Astrocyte of the spinal cord (primary cell): ENCODE results near the gene ODF4.
"Not testable (repeated sequence)": the region's sequence is repeated elsewhere in the genome, so short reads cannot be mapped to it uniquely, and the experiment has no call there.

ENCODE experiments used
- DNase-seq: peaks from one replicate; pipeline ENCODE4 v3.0.0; 2011; ENCODE audit warnings: low read depth, low spot score
- H3K4me3 ChIP-seq: 2 replicates; pipeline ENCODE4 v1.5.1; 2011; ENCODE audit warnings: low read depth, mild to moderate bottlenecking, low read length, moderate library complexity
- in situ Hi-C: cut with HindIII; loops from 2 replicates; pipeline ENCODE4 v1.10.0; 2017; ENCODE audit warnings: low sequenced_read_pairs
- TF ChIP-seq, protein P1 (sequence below): IDR thresholded peaks from 2 replicates; pipeline ENCODE4 v1.5.1; 2012; ENCODE audit warnings: low read depth, mild to moderate bottlenecking, low read length, inconsistent platforms

ODF4 gene

DNA sequence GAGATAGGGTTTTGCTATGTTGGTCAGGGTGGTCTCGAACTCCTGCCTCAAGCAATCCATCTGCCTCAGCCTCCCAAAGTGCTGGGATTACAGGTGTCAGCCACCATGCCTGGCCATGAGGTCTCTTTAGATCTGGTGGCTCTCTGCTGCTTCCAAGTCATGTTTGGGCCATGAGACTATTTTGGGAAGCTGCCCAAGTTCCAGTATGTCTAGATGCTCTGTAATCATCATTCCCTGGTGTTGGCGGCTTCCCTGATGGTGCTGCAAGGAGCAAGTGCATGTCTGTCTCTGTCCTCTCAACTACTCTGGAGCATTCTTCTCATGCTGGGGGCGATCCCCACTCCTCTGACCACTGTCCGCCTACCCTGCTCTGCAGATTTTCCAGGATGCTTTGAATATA, 6.4 kb upstream of the ODF4 start:
- H3K4me3 ChIP-seq: no peak overlapping the region
- DNase-seq: no peak
- TF ChIP-seq, protein P1, sequence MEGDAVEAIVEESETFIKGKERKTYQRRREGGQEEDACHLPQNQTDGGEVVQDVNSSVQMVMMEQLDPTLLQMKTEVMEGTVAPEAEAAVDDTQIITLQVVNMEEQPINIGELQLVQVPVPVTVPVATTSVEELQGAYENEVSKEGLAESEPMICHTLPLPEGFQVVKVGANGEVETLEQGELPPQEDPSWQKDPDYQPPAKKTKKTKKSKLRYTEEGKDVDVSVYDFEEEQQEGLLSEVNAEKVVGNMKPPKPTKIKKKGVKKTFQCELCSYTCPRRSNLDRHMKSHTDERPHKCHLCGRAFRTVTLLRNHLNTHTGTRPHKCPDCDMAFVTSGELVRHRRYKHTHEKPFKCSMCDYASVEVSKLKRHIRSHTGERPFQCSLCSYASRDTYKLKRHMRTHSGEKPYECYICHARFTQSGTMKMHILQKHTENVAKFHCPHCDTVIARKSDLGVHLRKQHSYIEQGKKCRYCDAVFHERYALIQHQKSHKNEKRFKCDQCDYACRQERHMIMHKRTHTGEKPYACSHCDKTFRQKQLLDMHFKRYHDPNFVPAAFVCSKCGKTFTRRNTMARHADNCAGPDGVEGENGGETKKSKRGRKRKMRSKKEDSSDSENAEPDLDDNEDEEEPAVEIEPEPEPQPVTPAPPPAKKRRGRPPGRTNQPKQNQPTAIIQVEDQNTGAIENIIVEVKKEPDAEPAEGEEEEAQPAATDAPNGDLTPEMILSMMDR: no peak
- in situ Hi-C loops: no loop called here

GRCh38 chr17:8337802-8338752, 1.6 kb upstream of the ODF4 start:
- in situ Hi-C loops: no loop called here
- H3K4me3 ChIP-seq: no peak overlapping the region
- no peak for DNase-seq
- TF ChIP-seq, protein P1: no peak

GRCh38 chr17:8338753-8339140, 893 bp upstream of the ODF4 start:
- no peak overlapping the region for H3K4me3 ChIP-seq
- TF ChIP-seq, protein P1: no peak
- DNase-seq: no peak
- in situ Hi-C loops: no loop called here

- TF ChIP-seq, protein P1: no peak
- no peak for DNase-seq
- in situ Hi-C loops: no loop called here
- no peak overlapping the region for H3K4me3 ChIP-seq
Observed at GRCh38 chr17:8341456-8341855, 1.8 kb downstream of the ODF4 start.

- TF ChIP-seq, protein P1: no peak
- H3K4me3 ChIP-seq: no peak overlapping the region
- DNase-seq: no peak
- in situ Hi-C loops: no loop called here
Observed at GRCh38 chr17:8345052-8345690, 5.5 kb downstream of the ODF4 start.

DNA sequence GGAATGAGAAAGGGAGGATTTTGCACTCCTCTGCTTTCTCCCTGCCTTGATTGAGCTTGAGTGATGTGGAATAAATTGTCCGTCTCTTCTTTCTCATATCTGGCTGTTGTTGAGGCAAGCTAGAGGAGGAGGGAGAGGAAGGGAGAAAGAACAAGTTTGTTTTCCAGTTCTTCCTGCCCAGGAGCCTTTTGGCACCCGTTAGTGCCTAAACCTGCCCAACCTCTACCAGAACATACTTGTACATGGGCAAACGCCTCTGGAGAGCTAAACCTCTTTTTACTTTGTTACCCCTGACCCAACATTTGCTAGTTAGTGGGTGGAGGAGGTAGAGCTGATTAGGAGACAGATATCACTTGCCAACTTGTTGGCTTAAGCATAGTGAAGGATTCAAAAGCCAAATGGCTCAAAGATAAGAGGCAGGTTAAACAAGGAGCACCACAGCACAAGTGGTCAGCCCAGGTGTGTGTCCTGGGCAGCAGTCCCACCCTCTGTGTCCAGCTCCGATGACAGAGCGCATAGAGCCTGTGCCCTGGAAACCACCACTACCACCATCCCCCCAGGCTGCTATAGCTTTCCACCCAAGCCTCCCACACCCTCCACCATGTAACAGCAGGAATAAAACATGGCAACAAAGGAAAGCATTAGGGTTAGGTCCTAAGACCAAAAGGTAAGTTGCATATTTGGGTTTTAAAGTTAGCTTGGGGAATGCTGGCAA, 6.5 kb downstream of the ODF4 start:
- in situ Hi-C loops: no loop called here
- H3K4me3 ChIP-seq: no peak overlapping the region
- TF ChIP-seq, protein P1: no peak
- DNase-seq: no peak

- DNase-seq, in situ Hi-C loops, H3K4me3 ChIP-seq: not testable (repeated sequence)
Observed at GRCh38 chr17:8347001-8347400, 7.4 kb downstream of the ODF4 start.
